Muscle of back (tissue), 13 donors: ENCODE measurements around the gene PLAC8L1. TPM values are rescaled to one million over a fixed set of nuclear protein-coding genes. Genes with fewer than 3 reads are reported as not detected.
"Not testable (repeated sequence)": the region's sequence is repeated elsewhere in the genome, so short reads cannot be mapped to it uniquely, and the experiment has no call there.

Source experiments
- DNase-seq, 3 donors: peaks; one replicate each; pipeline versions ENCODE4 v3.0.0 to v3.0.0-alpha.2; 2013
- long read RNA-seq, 9 donors: transcript quantifications; one replicate each; lab custom pipeline, GENCODE V29; 2026
- polyA plus RNA-seq, 10 donors: library from polyadenylated mRNA; unstranded; fragments of 120-200 nt; gene quantifications; one replicate each; pipeline ENCODE4 v1.2.1, GENCODE V29; 2013; ENCODE audit not compliant: insufficient read length in 10 of 10

Gene PLAC8L1, protein sequence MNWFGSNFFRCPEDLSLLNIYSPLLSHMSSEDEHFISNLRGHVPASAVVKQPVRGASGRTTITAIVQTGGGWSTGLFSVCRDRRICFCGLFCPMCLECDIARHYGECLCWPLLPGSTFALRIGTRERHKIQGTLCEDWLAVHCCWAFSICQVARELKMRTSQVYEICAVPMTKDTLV
- polyA plus RNA-seq, result 1 to 10 TPM in 2 of 10 donors, under 1 TPM in 6, not detected in 2; 0.24 to 1.1 (median 0.60) TPM
- long read RNA-seq, donor 1, result 0 reads
- long read RNA-seq, donor 2, result 0 reads
- long read RNA-seq, donor 3, result 0 reads
- long read RNA-seq, donor 4, result 0 reads
- long read RNA-seq, donor 5, result 0 reads
- long read RNA-seq, donor 6, result 0 reads
- long read RNA-seq, donor 7, result 0 reads
- long read RNA-seq, donor 8, result 0 reads
- long read RNA-seq, donor 9, result 0 reads

GRCh38 chr5:146105477-146105876 is at the start of gene PLAC8L1:
PLAC8L1 (minus strand) TSS chr5:146105577; CDS start chr5:146104311, 1,266 bp downstream.
- no peak for DNase-seq

DNA sequence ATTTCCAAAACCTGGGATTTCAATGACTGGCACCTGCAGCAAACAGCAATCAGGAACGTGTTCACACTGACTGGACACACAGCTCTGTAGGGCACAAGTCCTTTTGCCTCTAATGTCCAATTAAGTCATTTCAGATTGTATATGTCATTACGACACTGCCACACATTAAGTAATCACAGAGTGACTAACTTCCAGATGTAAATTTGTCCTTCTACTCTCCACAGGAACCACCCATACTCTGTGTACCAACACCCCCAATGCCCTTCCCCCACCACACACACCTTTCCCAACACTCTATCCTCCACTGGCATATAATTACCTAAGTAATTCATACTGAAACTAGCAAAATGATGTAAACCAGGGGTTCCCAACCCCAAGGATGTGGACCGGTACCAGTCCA is 46.6 kb upstream of the PLAC8L1 start:
- no peak for DNase-seq

GRCh38 chr5:146137967-146138403 is 32.6 kb upstream of the PLAC8L1 start:
- no peak for DNase-seq

DNA sequence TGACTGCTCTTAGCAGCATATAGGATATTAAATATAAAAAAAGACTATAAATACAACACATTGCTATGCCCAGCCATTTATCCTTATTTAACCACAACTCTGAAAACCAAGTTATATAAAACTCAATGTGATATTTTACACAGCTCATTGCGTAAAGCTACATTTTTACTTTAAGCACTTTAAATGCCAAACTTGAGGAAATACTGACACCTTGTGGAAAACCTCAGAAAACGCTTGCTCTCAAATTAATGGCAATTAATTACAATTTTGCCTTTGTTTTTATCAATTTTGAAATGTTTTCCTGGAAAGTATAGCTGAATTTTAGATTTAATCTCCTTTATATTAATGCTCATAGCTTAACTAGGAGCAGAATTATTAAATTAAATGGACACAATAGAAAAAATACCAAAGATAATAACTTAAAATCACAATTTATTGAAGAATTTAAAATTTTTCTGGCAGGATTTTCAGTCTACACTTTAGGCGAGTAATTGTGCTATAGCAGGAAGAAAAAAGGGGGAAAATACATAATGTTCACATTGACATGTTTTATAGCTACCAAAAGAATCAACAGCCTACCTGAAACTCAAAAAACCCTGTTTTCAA is 25.2 kb upstream of the PLAC8L1 start:
- peak; percentile 12 to 31 (median 18) for DNase-seq

- DNase-seq, result no peak
These were observed 20.7 kb upstream of the PLAC8L1 start for GRCh38 chr5:146126068-146126467.

GRCh38 chr5:146124580-146124979 is 19.2 kb upstream of the PLAC8L1 start:
- DNase-seq, result no peak

GRCh38 chr5:146121451-146121850 is 16.1 kb upstream of the PLAC8L1 start:
- not testable (repeated sequence) for DNase-seq

DNA sequence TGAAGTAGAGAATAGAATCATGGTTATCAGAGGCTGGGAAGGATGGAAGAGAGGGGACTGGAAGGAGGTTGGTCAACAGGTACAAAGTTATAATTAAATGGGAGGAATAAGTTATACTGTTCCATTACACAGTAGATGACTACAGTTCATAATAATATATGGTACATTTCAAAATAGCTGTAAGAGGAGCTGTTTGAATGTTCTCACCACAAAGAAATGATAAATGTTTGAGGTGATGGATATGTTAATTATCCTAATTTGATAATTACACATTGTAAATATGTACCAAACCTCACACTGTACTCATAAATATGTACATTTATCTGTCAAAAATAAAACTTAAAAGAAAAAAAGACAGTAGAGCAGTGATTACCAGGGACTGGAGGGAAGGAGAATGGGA is 12.9 kb upstream of the PLAC8L1 start:
- DNase-seq, result no peak

GRCh38 chr5:146117216-146117615 is 11.8 kb upstream of the PLAC8L1 start:
- DNase-seq, result not testable (repeated sequence)

DNA sequence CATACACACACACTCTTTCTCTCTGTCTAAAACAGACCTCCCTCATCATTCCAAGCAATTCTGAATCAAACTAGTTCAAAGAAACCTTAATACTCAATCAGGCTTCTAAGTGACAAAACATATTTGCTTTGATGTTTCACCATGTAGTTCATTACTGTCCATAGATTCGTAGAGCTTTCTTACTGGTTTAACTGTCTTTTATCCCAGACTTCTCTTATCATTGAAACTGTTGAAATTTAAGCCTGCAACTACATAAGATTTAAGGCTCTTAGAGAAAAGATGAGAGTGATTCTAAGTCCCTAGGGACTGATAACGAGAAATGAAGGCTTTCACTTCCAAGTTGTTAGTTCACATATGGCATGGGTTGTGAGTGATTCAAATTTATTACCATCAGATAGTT is 11.0 kb upstream of the PLAC8L1 start:
- DNase-seq, result no peak

DNA sequence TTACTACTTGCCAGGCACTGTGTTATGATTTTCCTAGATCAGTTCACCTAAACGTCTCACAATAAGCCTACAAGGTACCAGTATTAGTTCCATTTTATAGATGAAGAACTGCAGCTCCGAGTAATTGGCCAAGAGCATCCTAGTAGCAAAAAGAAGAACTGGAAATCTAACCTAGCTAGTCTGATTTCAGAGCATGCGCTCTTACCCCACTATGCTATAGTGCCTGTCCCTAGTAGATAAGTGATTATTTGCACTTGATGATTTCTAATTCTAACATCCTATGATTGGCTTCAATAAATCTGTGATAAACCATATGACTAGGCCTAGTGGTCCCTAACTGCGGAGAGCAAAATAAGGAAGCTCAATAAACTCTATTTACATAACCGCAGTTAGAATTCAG is 7.1 kb upstream of the PLAC8L1 start:
- no peak for DNase-seq

DNA sequence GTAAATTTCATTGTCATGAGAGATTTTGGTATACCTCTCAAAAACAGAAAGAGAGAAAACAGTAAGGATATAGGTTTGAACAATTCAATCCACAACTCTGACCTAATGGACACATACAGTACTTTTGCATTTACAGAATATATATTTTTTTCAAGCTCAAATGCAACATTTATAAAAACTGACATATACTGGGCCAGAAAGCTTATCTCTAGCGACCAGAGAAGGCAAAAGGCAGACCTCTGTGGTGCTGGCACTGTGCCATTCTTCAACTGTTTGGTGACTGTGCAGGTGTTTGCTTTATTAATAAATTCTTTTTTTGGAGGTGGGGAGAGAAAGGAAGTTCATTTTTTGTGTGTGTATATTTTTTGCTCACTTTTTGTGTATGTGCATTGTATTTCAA is 6.0 kb upstream of the PLAC8L1 start:
- peak in 1 of 3 donors; percentile 3 for DNase-seq

- no peak for DNase-seq
These were observed 4.0 kb upstream of the PLAC8L1 start for GRCh38 chr5:146109379-146109778.

DNA sequence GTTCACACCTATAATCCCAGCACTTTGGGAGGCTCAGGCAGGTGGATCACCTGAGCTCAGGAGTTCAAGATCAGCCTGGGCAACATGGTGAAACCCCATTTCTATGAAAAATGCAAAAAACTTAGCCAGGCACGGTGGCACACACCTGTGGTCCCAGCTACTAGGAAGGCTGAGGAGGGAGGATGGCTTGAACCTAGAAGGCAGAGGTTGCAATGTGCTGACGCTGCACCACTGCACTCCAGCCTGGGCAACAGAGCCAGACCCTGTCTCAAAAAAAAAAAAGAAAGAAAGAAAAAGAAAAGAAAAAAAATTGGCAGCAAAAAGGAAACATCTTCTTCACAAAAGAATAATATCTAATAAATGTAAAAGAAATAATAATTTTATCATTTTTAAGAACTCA is 3.5 kb upstream of the PLAC8L1 start:
- not testable (repeated sequence) for DNase-seq

DNA sequence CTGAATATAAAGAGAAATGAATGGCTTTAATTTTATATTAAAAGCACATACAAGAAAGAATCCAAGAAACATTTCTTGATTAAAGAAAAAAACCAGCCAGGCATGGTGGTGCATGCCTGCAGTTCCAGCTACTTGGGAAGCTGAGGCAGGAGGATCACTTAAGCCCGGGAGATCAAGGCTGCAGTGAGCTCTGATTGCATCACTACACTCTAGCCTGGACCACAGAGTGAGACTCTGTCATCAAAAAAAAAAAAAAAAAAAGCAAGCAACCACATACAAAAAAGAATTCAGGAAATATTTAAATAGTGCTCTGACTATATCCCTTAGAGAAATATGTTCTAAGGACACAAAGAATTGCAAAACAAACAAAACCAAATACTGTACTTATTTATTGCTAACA is 2.5 kb upstream of the PLAC8L1 start:
- DNase-seq, result no peak

- DNase-seq, result no peak
These were observed 1.8 kb downstream of the PLAC8L1 start for GRCh38 chr5:146103594-146103993.

- no peak for DNase-seq
These were observed 3.7 kb downstream of the PLAC8L1 start for GRCh38 chr5:146101646-146102045.

DNA sequence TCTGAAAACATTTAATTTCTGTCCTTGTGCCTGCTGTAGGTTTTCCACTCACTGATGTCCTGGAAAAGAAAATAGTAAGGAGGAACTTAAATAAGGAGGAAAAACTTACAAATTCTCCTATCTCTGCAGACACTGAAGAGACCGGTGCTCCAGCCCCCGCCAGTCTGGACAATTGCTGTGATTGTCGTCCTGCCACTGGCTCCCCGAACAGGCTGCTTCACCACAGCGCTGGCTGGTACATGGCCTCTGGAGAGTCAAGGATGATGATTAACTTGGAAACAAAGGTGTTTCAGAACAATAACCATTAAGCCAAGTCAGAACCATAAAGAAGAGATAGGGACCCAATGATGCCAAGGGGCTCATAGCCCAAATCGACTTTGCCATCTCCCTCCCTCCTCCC is 7.3 kb downstream of the PLAC8L1 start:
- no peak for DNase-seq

DNA sequence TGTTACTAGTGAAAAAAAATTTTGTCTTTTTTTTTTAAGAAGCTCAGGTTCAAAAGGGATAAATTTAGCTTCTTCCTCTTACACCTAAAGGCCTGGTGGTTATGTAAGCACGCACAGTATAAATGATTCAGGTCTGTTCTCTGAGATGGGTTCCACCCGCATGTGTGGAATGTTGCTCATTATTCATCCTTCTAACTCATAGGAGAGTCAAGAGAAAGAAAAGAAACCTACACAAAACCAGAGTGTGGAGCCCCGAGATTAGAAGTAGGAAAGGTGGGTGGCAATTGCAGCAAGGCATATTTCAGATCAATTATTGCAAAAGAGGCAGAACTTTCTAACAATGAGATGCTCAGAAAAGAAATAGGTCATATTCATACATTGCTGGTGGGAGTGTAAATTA is 13.5 kb downstream of the PLAC8L1 start:
- no peak for DNase-seq

DNA sequence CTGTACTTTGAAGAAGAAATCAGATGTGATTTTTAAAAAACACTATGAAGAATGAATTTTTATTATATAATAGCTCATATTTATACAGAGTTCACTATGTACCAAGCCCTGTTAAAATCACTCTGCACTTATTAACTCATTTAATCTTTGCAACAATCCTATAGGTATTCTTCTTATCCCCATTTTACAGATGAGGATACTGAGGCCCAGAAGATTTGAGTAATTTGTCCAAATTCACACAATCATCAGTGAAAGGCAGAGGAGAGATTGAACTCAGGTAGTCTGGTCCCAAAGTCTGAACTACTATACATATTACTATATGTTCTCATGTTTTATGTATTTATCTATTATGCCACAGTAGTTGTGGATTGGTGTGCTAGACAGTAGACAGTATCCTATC is 16.1 kb downstream of the PLAC8L1 start:
- no peak for DNase-seq

DNA sequence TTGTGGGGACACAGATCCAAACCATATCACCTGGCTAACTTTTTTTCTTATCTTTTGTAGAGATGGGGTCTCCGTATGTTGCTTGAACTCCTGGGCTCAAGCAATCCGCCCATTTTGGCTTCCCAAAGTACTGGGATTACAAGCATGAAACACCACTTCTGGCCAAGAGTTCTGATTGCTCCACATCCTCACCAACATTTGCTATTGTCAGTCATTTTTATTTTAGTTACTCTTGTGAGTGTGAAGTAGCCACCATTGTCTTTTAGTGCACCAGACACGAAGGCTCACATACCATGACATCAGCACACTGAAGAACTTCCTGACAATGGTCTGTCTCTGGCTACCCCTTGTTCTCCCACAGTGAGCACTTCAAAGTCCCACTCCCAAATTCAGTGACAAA is 17.3 kb downstream of the PLAC8L1 start:
- DNase-seq, result no peak

GRCh38 chr5:146084376-146084775 is 21.0 kb downstream of the PLAC8L1 start:
- no peak for DNase-seq

- DNase-seq, result no peak
These were observed 22.6 kb downstream of the PLAC8L1 start for GRCh38 chr5:146082798-146083197.
